Endodermal cell (in vitro differentiated cells): Measurements from ENCODE around the gene UBR1. TPM values are rescaled to one million over a fixed set of nuclear protein-coding genes. Genes with fewer than 3 reads are reported as not detected.

Source experiments
- DNase-seq: peaks from one replicate; pipeline ENCODE4 v3.0.0-alpha.2; 2017
- H3K27ac ChIP-seq: 2 replicates; pipeline ENCODE4 v1.5.1; 2013; ENCODE audit warnings: mild to moderate bottlenecking, low read depth, low read length, moderate library complexity
- H3K27me3 ChIP-seq: 2 replicates; pipeline ENCODE4 v1.6.1; 2013; ENCODE audit warnings: mild to moderate bottlenecking, low read length, moderate library complexity; ENCODE audit not compliant: insufficient read depth, control insufficient read depth, poor library complexity, severe bottlenecking
- H3K36me3 ChIP-seq: 2 replicates; pipeline ENCODE4 v1.7.0; 2013; ENCODE audit warnings: mild to moderate bottlenecking, low read length, moderate library complexity; ENCODE audit not compliant: control insufficient read depth, insufficient read depth
- H3K4me1 ChIP-seq: one replicate; pipeline ENCODE4 v1.7.0; 2013; ENCODE audit warnings: low read length; ENCODE audit not compliant: control insufficient read depth, insufficient read depth
- H3K4me3 ChIP-seq: 2 replicates; pipeline ENCODE4 v1.5.1; 2013; ENCODE audit warnings: mild to moderate bottlenecking, low read length, moderate library complexity
- H3K9ac ChIP-seq: 2 replicates; pipeline ENCODE4 v1.6.1; 2013; ENCODE audit warnings: mild to moderate bottlenecking, low read length, moderate library complexity; ENCODE audit not compliant: poor library complexity, severe bottlenecking; ENCODE audit errors: extremely low read depth
- H3K9me3 ChIP-seq: 2 replicates; pipeline ENCODE4 v1.6.1; 2013; ENCODE audit warnings: mild to moderate bottlenecking, low read length, moderate library complexity; ENCODE audit not compliant: control insufficient read depth
- H3K27ac Mint-ChIP-seq: 2 replicates; pipeline ENCODE4 v1.8.0; 2020; ENCODE audit warnings: mixed read lengths
- H3K27me3 Mint-ChIP-seq: 2 replicates; pipeline ENCODE4 v1.8.0; 2021; ENCODE audit warnings: mild to moderate bottlenecking, mixed read lengths; ENCODE audit not compliant: insufficient read depth
- H3K36me3 Mint-ChIP-seq: 2 replicates; pipeline ENCODE4 v1.8.0; 2020; ENCODE audit warnings: low read depth, mixed read lengths
- H3K4me1 Mint-ChIP-seq: 2 replicates; pipeline ENCODE4 v1.8.0; 2020; ENCODE audit warnings: mixed read lengths
- H3K4me3 Mint-ChIP-seq: 2 replicates; pipeline ENCODE4 v1.8.0; 2020; ENCODE audit warnings: mild to moderate bottlenecking, moderate library complexity, mixed read lengths
- H3K9me3 Mint-ChIP-seq: 2 replicates; pipeline ENCODE4 v1.8.0; 2020; ENCODE audit warnings: mild to moderate bottlenecking, mixed read lengths
- CTCF ChIP-seq: fragments of 200-600 bp; sonication (generic); conservative IDR thresholded peaks from 2 replicates; pipeline ENCODE4 v1.5.0; 2021; ENCODE audit warnings: antibody characterized with exemption, mild to moderate bottlenecking
- WGBS, 2 experiments: methylation state at CpG; one replicate each; pipeline versions ENCODE4 v1.1.5 to v1.1.7; 2013; ENCODE audit warnings: missing lambda C conversion rate in 2 of 2, mixed read lengths in 1 of 2; ENCODE audit not compliant: insufficient coverage in 1 of 2, insufficient read length in 1 of 2; 5-methylcytosine and 5-hydroxymethylcytosine counted together
- total RNA-seq, 2 donors: library from RNA; stranded (reverse); fragmentation: NEBNext Ultra II Directional in 1 of 2; extraction: Animal tissue kit (Norgen Biotek cat#: 25700) in 1 of 2; gene quantifications; 2 replicates in 1 of 2; 3 replicates in 1 of 2; pipeline ENCODE4 v1.2.1, GENCODE V29; 2021

Gene UBR1
- total RNA-seq, 2 donors from 2014 or later, result 30.3 to 30.9 TPM

GRCh38 chr15:42999201-42999779 lies 106.5 kb downstream of the UBR1 start:
- H3K36me3 Mint-ChIP-seq, result peaks cover 58% of the 10 kb centered on the region
- H3K27ac ChIP-seq, result no peak overlapping the region
- peaks cover 21% of the 10 kb centered on the region for H3K9me3 ChIP-seq
- no peak for TF ChIP-seq CTCF
- no peaks in the 10 kb centered on the region for H3K27me3 ChIP-seq
- H3K4me1 Mint-ChIP-seq, result no peaks in the 10 kb centered on the region
- no peaks in the 10 kb centered on the region for H3K27me3 Mint-ChIP-seq
- H3K4me3 Mint-ChIP-seq, result no peak overlapping the region
- no peak overlapping the region for H3K4me3 ChIP-seq
- no peak overlapping the region for H3K27ac Mint-ChIP-seq
- no peaks in the 10 kb centered on the region for H3K4me1 ChIP-seq
- WGBS, 2 experiments, result 92 to 100% methylated on average over 1 to 4 of the region's 4 CpGs
- DNase-seq, result no peak
- peaks cover 62% of the 10 kb centered on the region for H3K36me3 ChIP-seq
- H3K9ac ChIP-seq, result no peak overlapping the region
- peaks cover 9% of the 10 kb centered on the region for H3K9me3 Mint-ChIP-seq

- Histone ChIP-seq H3K4me1 (no peaks in the 10 kb centered on the region), H3K4me3 (no peak overlapping the region), H3K9me3 (peaks cover 14% of the 10 kb centered on the region), H3K27me3 (no peaks in the 10 kb centered on the region), H3K9ac (no peak overlapping the region), H3K27ac (no peak overlapping the region), H3K36me3 (peaks cover 53% of the 10 kb centered on the region)
- 93 to 94% methylated on average over 5 to 7 of the region's 7 CpGs for WGBS, 2 experiments
- no peak for TF ChIP-seq CTCF
- peaks cover 47% of the 10 kb centered on the region for H3K36me3 Mint-ChIP-seq
- DNase-seq, result peak; percentile 70
- H3K9me3 Mint-ChIP-seq, result no peaks in the 10 kb centered on the region
- no peak overlapping the region for H3K27ac Mint-ChIP-seq
- no peaks in the 10 kb centered on the region for H3K27me3 Mint-ChIP-seq
- H3K4me1 Mint-ChIP-seq, result no peaks in the 10 kb centered on the region
- H3K4me3 Mint-ChIP-seq, result no peak overlapping the region
Measured at GRCh38 chr15:42996871-42997270, 109.0 kb downstream of the UBR1 start.

- Mint-ChIP-seq H3K27me3 (no peaks in the 10 kb centered on the region), H3K4me3 (no peak overlapping the region), H3K27ac (no peak overlapping the region), H3K36me3 (peaks cover 51% of the 10 kb centered on the region), H3K4me1 (no peaks in the 10 kb centered on the region), H3K9me3 (no peaks in the 10 kb centered on the region)
- Histone ChIP-seq H3K9ac (no peak overlapping the region), H3K9me3 (peaks cover 14% of the 10 kb centered on the region), H3K36me3 (peaks cover 46% of the 10 kb centered on the region), H3K27ac (no peak overlapping the region), H3K4me3 (no peak overlapping the region), H3K4me1 (no peaks in the 10 kb centered on the region), H3K27me3 (no peaks in the 10 kb centered on the region)
- WGBS, 2 experiments, result 96 to 97% methylated on average over 2 of the region's 2 CpGs
- DNase-seq, result no peak
- no peak for TF ChIP-seq CTCF
Measured at GRCh38 chr15:42994546-42994945, 111.3 kb downstream of the UBR1 start.
